IMR-90 (cell line): Measurements from ENCODE around the gene CCDC200. TPM values are rescaled to one million over a fixed set of nuclear protein-coding genes. Genes with fewer than 3 reads are reported as not detected.
"Not testable (repeated sequence)": the region's sequence is repeated elsewhere in the genome, so short reads cannot be mapped to it uniquely, and the experiment has no call there.

Experiments
- ATAC-seq: fragments of 200-7000 bp; cut with Tn5 transposase; 2 replicates; pipeline ENCODE4 v1.9.1; 2020; ENCODE audit warnings: low read depth, mild to moderate bottlenecking, moderate library complexity
- BruUV-seq: library from RNA; stranded (reverse); fragments of 400-500 nt; replicated peaks from 2 replicates; lab custom pipeline; 2021; lab: Mats Ljungman, UMichigan
- CTCF ChIA-PET: fragments of 300-600 bp; formaldehyde crosslinking; extraction: SDS; loops from one replicate; lab custom pipeline; 2021; ENCODE audit warnings: antibody characterized with exemption; lab: Yijun Ruan, JAX
- POLR2A ChIA-PET: fragments of 300-600 bp; sonication (Branson Sonifier 250); formaldehyde crosslinking; loops from one replicate; lab custom pipeline; 2022; ENCODE audit warnings: antibody characterized with exemption; ENCODE audit not compliant: unreplicated experiment; lab: Charles Lee
- DNase-seq: peaks from one replicate; pipeline ENCODE4 v3.0.0; 2013
- H2AFZ ChIP-seq: replicated peaks from 2 replicates; pipeline ENCODE3; 2013; ENCODE audit warnings: low read length, mild to moderate bottlenecking; ENCODE audit not compliant: poor library complexity
- H2AK5ac ChIP-seq: 2 replicates; pipeline ENCODE4 v1.6.1; 2013; ENCODE audit warnings: low read depth, low read length, inconsistent platforms
- H2AK9ac ChIP-seq: replicated peaks from 2 replicates; pipeline ENCODE3; 2013; ENCODE audit warnings: mild to moderate bottlenecking, low read depth, low read length, moderate library complexity; ENCODE audit not compliant: poor library complexity
- H2BK120ac ChIP-seq: 2 replicates; pipeline ENCODE4 v1.6.1; 2013; ENCODE audit warnings: low read depth, low read length, inconsistent platforms
- H2BK15ac ChIP-seq: 3 replicates; pipeline ENCODE4 v1.6.1; 2013; ENCODE audit warnings: low read depth, low read length, inconsistent platforms
- H2BK20ac ChIP-seq: 2 replicates; pipeline ENCODE4 v1.6.1; 2013; ENCODE audit warnings: low read depth, mild to moderate bottlenecking, inconsistent platforms, low read length, moderate library complexity
- H2BK5ac ChIP-seq: 2 replicates; pipeline ENCODE4 v1.6.1; 2013; ENCODE audit warnings: mild to moderate bottlenecking, low read depth, low read length, inconsistent platforms; ENCODE audit not compliant: poor library complexity, severe bottlenecking
- H3K14ac ChIP-seq: replicated peaks from 2 replicates; pipeline ENCODE4 v1.6.1; 2013; ENCODE audit warnings: low read depth, low read length, inconsistent platforms
- H3K18ac ChIP-seq: 2 replicates; pipeline ENCODE4 v1.6.1; 2013; ENCODE audit warnings: low read depth, low read length, control low read depth
- H3K23ac ChIP-seq: 2 replicates; pipeline ENCODE4 v1.6.1; 2013; ENCODE audit warnings: low read depth, low read length, inconsistent platforms
- H3K27ac ChIP-seq: 2 replicates; pipeline ENCODE4 v1.5.1; 2013; ENCODE audit warnings: mild to moderate bottlenecking, control low read depth, low read length; ENCODE audit not compliant: insufficient read depth
- H3K27me3 ChIP-seq: 2 replicates; pipeline ENCODE4 v1.6.1; 2013; ENCODE audit warnings: low read length; ENCODE audit not compliant: control insufficient read depth, insufficient read depth
- H3K36me3 ChIP-seq: 2 replicates; pipeline ENCODE4 v1.6.1; 2013; ENCODE audit warnings: low read length, mixed read lengths; ENCODE audit not compliant: control insufficient read depth, insufficient read depth
- H3K4ac ChIP-seq: 2 replicates; pipeline ENCODE4 v1.6.1; 2013; ENCODE audit warnings: low read depth, low read length, inconsistent platforms
- H3K4me1 ChIP-seq: 2 replicates; pipeline ENCODE4 v1.6.1; 2013; ENCODE audit warnings: low read length, mixed read lengths; ENCODE audit not compliant: control insufficient read depth, insufficient read depth
- H3K4me2 ChIP-seq: 2 replicates; pipeline ENCODE4 v1.6.1; 2013; ENCODE audit warnings: low read depth, mild to moderate bottlenecking, control low read depth, low read length, moderate library complexity
- H3K4me3 ChIP-seq: 2 replicates; pipeline ENCODE4 v1.5.1; 2013; ENCODE audit warnings: low read depth, mild to moderate bottlenecking, control low read depth, low read length, moderate library complexity; ENCODE audit not compliant: insufficient read depth
- H3K56ac ChIP-seq: 2 replicates; pipeline ENCODE4 v1.6.1; 2013; ENCODE audit warnings: low read length, inconsistent platforms; ENCODE audit not compliant: insufficient read depth; ENCODE audit errors: extremely low read depth
- H3K79me1 ChIP-seq, 2 experiments: 2 replicates each; pipeline ENCODE4 v1.6.1; 2013; ENCODE audit warnings: low read length in 2 of 2, inconsistent platforms in 1 of 2, low read depth in 1 of 2
- H3K9ac ChIP-seq: 2 replicates; pipeline ENCODE4 v1.6.1; 2013; ENCODE audit warnings: low read depth, low read length, control low read depth
- H3K9me1 ChIP-seq: 2 replicates; pipeline ENCODE4 v1.6.1; 2013; ENCODE audit warnings: low read length, inconsistent platforms; ENCODE audit not compliant: insufficient read depth
- H3K9me3 ChIP-seq: 2 replicates; pipeline ENCODE4 v1.6.1; 2013; ENCODE audit warnings: low read length; ENCODE audit not compliant: control insufficient read depth, insufficient read depth
- H4K20me1 ChIP-seq: 2 replicates; pipeline ENCODE4 v1.6.1; 2013; ENCODE audit warnings: low read length, inconsistent platforms; ENCODE audit not compliant: insufficient read depth
- H4K5ac ChIP-seq: 2 replicates; pipeline ENCODE4 v1.6.1; 2013; ENCODE audit warnings: mild to moderate bottlenecking, low read depth, low read length, control low read depth
- H4K8ac ChIP-seq, 2 experiments: 2 replicates each; pipeline ENCODE4 v1.6.1; 2013; ENCODE audit warnings: low read depth in 2 of 2, low read length in 2 of 2, control low read depth in 1 of 2, inconsistent platforms in 1 of 2
- H4K91ac ChIP-seq: 2 replicates; pipeline ENCODE4 v1.6.1; 2013; ENCODE audit warnings: low read depth, low read length, inconsistent platforms; ENCODE audit not compliant: insufficient read depth
- WGBS, 2 experiments: methylation state at CpG; one replicate each; pipeline versions ENCODE4 v1.1.5 to v1.1.7; 2013; ENCODE audit warnings: missing lambda C conversion rate in 2 of 2; ENCODE audit not compliant: insufficient read length in 1 of 2; ENCODE audit errors: extremely low coverage in 2 of 2; 5-methylcytosine and 5-hydroxymethylcytosine counted together
- dilution Hi-C: fragments of 300-500 bp; cut with HindIII; formaldehyde crosslinking; loops from one replicate; pipeline ENCODE4 v1.14.3; 2018; ENCODE audit warnings: low sequenced_read_pairs; ENCODE audit not compliant: unreplicated experiment
- in situ Hi-C: fragments of 300-500 bp; cut with MboI; formaldehyde crosslinking; loops from 3 replicates; pipeline ENCODE4 v1.14.3; 2019; ENCODE audit warnings: low sequenced_read_pairs, inconsistent platforms, mixed read lengths
- intact Hi-C: fragments of 100-400 bp; cut with micrococcal nuclease; formaldehyde crosslinking; loops from 2 replicates; pipeline ENCODE4 v1.10.0; 2022
- polyA plus RNA-seq, 3 experiments: library from polyadenylated mRNA; depleted of rRNA; stranded (reverse); fragments of >200 nt; gene quantifications; 2 replicates each; pipeline ENCODE4 v1.2.3, GENCODE V29; 2012; ENCODE audit warnings: low replicate concordance in 1 of 3
- total RNA-seq: library from RNA; depleted of rRNA; stranded (reverse); fragments of >200 nt; gene quantifications from 2 replicates; pipeline ENCODE4 v1.2.3, GENCODE V29; 2012

The CCDC200 gene
- total and polyA plus RNA-seq, 2 of the 4 experiments (the other 2 are of a cell fraction): not detected

DNA sequence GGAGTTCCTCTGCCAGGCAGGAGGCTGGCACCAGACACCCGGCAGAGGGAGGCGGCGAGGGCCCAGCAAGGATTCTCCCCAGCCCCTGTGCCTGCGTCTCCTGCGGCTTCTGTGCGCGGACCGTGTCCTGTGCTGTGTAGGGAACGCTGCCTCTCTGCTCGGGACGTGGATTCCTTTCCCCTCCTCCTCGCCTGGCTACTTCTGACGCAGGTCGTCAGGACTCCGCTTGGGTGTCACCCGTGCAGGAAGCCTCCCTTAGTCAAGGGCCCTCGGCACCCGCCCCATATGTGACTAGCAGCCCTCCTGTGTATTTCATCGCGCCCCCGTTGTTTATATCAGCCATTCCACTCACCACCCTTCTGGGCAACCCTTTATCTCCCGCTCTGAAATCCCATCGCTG, 18.0 kb upstream of the CCDC200 start:
- H3K36me3 ChIP-seq, DNase-seq, ATAC-seq, H3K27ac ChIP-seq, H3K9me3 ChIP-seq, H2BK20ac ChIP-seq, H4K5ac ChIP-seq, H3K18ac ChIP-seq, H4K20me1 ChIP-seq, H2BK15ac ChIP-seq, H2AK5ac ChIP-seq, H3K56ac ChIP-seq, H2AFZ ChIP-seq, dilution Hi-C loops, BruUV-seq, H2BK120ac ChIP-seq, H2AK9ac ChIP-seq, in situ Hi-C loops, H2BK5ac ChIP-seq, POLR2A ChIA-PET, H3K14ac ChIP-seq, H3K79me1 ChIP-seq, H4K8ac ChIP-seq, H3K23ac ChIP-seq, CTCF ChIA-PET, H3K4me1 ChIP-seq, H3K4me3 ChIP-seq, H3K9ac ChIP-seq, H3K9me1 ChIP-seq, H4K91ac ChIP-seq, H3K27me3 ChIP-seq, H3K4me2 ChIP-seq, H3K4ac ChIP-seq, intact Hi-C loops: not testable (repeated sequence)
- WGBS, 2 experiments: no CpG with 5 or more reads among the region's 23 CpGs

DNA sequence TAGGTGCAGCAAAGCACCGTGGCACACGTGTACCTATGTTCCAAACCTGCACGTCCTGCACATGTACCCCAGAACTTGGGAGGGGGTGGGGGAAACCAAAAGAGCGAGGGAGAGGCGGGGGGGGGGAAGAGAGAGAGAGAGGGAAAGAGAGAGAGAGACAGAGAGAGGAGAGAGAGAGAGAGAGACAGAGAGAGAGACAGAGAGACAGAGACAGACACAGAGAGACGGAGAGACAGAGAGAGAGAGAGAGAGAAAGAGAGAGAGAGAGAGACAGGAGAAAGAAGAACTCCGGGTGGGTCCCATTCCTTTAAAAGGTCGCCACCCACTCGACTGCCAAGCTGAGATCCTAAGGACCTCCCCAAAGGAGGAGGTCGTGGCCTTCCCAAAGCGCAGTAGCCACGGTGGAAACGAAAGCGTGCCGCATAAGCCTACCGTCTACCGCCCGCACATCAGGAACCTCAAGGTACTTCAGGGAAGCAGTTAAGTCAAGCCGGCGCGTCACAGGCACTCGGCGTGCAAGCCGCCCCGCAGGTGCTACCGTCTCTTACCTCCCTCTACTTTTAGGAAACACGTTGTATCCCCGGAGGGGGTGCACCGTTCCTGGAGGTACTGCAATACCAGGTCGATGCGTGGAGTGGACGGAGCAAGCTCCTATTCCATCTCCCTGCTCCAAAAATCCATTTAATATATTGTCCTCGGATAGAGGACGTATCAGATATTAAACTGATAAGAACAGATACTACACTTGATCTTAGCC, 12.4 kb upstream of the CCDC200 start:
- in situ Hi-C loops, H3K4ac ChIP-seq, BruUV-seq, H2BK120ac ChIP-seq, H3K9ac ChIP-seq, H3K56ac ChIP-seq, H3K4me3 ChIP-seq, H3K36me3 ChIP-seq, H2BK5ac ChIP-seq, H3K4me2 ChIP-seq, H3K9me1 ChIP-seq, H3K4me1 ChIP-seq, H3K23ac ChIP-seq, DNase-seq, H3K27ac ChIP-seq, dilution Hi-C loops, H4K91ac ChIP-seq, CTCF ChIA-PET, intact Hi-C loops, ATAC-seq, H2BK20ac ChIP-seq, H2AK5ac ChIP-seq, H2AK9ac ChIP-seq, H4K8ac ChIP-seq, H3K18ac ChIP-seq, H3K14ac ChIP-seq, H2AFZ ChIP-seq, H3K79me1 ChIP-seq, H4K5ac ChIP-seq, POLR2A ChIA-PET, H3K27me3 ChIP-seq, H3K9me3 ChIP-seq, H2BK15ac ChIP-seq, H4K20me1 ChIP-seq: not testable (repeated sequence)
- no CpG with 5 or more reads among the region's 34 CpGs for WGBS, 2 experiments
